ENCODE measurements around the gene SURF4. TPM values are rescaled to one million over a fixed set of nuclear protein-coding genes. Genes with fewer than 3 reads are reported as not detected.
A peak's percentile ranks its signal among the peaks of the same experiment; 100 is the strongest.

SURF4 gene
- total and polyA plus RNA-seq, 3 experiments from 2014 or later: 202 to 250 (median 239) TPM

DNA sequence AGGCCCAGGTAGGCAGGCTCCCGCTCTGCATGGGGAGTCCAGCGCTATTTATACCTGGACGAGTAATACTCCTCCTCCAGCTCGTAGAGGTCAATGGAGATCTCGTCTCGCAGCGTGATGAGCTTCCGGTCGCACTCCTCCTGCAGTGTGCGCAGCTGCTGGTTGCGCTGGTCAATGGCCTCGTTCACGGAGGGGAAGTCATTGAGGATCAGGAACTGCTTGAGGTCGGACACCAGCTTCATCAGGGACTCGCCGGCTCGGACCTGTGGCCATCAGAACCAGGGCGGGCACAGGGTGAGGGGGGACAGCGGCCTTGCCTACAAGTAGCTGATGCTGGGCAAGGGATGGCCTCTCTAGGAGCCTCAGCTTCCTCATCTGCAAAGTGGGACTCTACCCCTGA, 31.8 kb downstream of the SURF4 start:
- Histone ChIP-seq H3K27me3 (ENCODE audit: insufficient read depth, low read length, poor library complexity, severe bottlenecking) (no peaks in the 10 kb centered on the region), H3K36me3 (ENCODE audit: insufficient read depth, low read length) (peaks cover 22% of the 10 kb centered on the region), H3K27ac (ENCODE audit: low read depth, low read length) (no peak overlapping the region), H3K4me3 (ENCODE audit: low read length) (no peak overlapping the region), H3K4me1 (ENCODE audit: insufficient read depth, low read length) (peaks cover 33% of the 10 kb centered on the region), H3K9me3 (ENCODE audit: low read length) (no peaks in the 10 kb centered on the region)
- no peak overlapping the region for H3K4me3 Mint-ChIP-seq
- POLR2A ChIA-PET: no interaction called here
- peaks cover 1 to 83% (median 8%) of the 10 kb centered on the region in 3 donors for H3K36me3 Mint-ChIP-seq
- H3K9me3 Mint-ChIP-seq: no peaks in the 10 kb centered on the region
- DNase-seq: no peak
- peaks cover 0 to 3% of the 10 kb centered on the region in 2 donors for H3K27me3 Mint-ChIP-seq
- CTCF ChIA-PET: interaction anchor here (1.8 kb wide), 1 partner anchor 13 kb away, joined by 4 read pairs; the partner anchor contains the start of genes SURF1 and SURF2
- H3K27ac Mint-ChIP-seq: no peak overlapping the region
- peaks cover 43 to 51% (median 49%) of the 10 kb centered on the region in 3 donors for H3K4me1 Mint-ChIP-seq

DNA sequence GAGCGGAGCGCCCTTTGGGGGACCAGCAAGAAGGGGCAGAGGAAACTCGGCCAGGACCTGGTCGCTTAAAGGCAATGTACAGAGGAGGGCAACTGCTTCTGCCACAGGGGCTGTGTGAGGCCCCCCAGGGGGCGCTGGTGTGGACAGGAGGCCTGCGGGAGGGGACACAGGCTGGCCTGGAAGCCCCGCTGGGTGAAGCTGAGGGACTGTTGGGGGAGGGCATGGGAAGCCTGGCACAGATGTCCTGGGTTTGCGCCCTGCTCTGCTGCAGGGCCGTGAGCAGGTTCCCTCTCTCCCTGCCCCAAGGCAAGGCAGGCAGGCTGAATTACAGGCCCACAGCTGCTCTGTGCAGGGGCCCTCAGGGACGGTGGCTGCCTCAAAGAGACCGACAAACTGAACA, 33.3 kb downstream of the SURF4 start:
- H3K36me3 Mint-ChIP-seq: peaks cover 0 to 74% (median 8%) of the 10 kb centered on the region in 3 donors
- H3K27ac ChIP-seq (ENCODE audit: low read depth, low read length): no peak overlapping the region
- H3K27me3 ChIP-seq (ENCODE audit: insufficient read depth, low read length, poor library complexity, severe bottlenecking): no peaks in the 10 kb centered on the region
- ChIA-PET CTCF (interaction anchor here (1.1 to 1.6 kb wide), 3 partner anchors 13 to 73 kb away, joined by 3 to 4 read pairs (median 3); no protein-coding TSS in a partner anchor), POLR2A (no interaction called here)
- H3K9me3 ChIP-seq (ENCODE audit: low read length): no peaks in the 10 kb centered on the region
- H3K27me3 Mint-ChIP-seq: peaks cover 0 to 2% of the 10 kb centered on the region in 2 donors
- peaks cover 20% of the 10 kb centered on the region for H3K36me3 ChIP-seq (ENCODE audit: insufficient read depth, low read length)
- no peak overlapping the region for H3K27ac Mint-ChIP-seq
- H3K4me1 ChIP-seq (ENCODE audit: insufficient read depth, low read length): peaks cover 28% of the 10 kb centered on the region
- H3K4me3 Mint-ChIP-seq: no peak overlapping the region
- H3K9me3 Mint-ChIP-seq: no peaks in the 10 kb centered on the region
- no peak for DNase-seq
- no peak overlapping the region for H3K4me3 ChIP-seq (ENCODE audit: low read length)
- peaks cover 32 to 39% (median 38%) of the 10 kb centered on the region in 3 donors for H3K4me1 Mint-ChIP-seq

DNA sequence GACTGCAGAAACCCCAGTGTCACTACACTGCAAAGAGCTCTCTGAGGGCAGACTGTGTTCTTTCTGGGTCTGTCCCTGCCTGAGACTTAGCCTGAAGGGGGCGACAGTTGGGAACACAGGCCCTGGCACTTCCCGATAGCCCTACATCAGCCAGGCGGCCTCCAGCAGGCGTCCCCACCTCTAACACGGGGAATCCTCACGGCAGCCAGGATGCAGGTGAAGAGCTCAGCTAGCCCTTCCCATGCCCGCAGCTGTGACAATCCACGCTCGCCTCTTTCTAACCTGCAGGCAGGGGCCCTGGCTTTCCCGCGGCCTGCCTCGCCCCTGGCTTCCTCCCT, 33.8 kb downstream of the SURF4 start:
- POLR2A ChIA-PET: no interaction called here
- CTCF ChIA-PET: interaction anchor here (1.1 to 1.6 kb wide), 2 partner anchors 12 to 74 kb away, joined by 3 to 4 read pairs; no protein-coding TSS in a partner anchor
- Mint-ChIP-seq H3K27ac (peak overlapping the region in 3 of 8 donors; percentile 6 to 85 (median 47)), H3K36me3 (peaks cover 0 to 73% (median 8%) of the 10 kb centered on the region in 3 donors), H3K4me3 (peak overlapping the region in 2 of 7 donors; percentile 30 to 73), H3K4me1 (peaks cover 29 to 37% (median 37%) of the 10 kb centered on the region in 3 donors), H3K27me3 (peaks cover 0 to 1% of the 10 kb centered on the region in 2 donors), H3K9me3 (no peaks in the 10 kb centered on the region)
- DNase-seq: no peak
- Histone ChIP-seq H3K27ac (ENCODE audit: low read depth, low read length) (no peak overlapping the region), H3K4me1 (ENCODE audit: insufficient read depth, low read length) (peaks cover 28% of the 10 kb centered on the region), H3K36me3 (ENCODE audit: insufficient read depth, low read length) (peaks cover 20% of the 10 kb centered on the region), H3K27me3 (ENCODE audit: insufficient read depth, low read length, poor library complexity, severe bottlenecking) (no peaks in the 10 kb centered on the region), H3K9me3 (ENCODE audit: low read length) (no peaks in the 10 kb centered on the region), H3K4me3 (ENCODE audit: low read length) (no peak overlapping the region)

DNA sequence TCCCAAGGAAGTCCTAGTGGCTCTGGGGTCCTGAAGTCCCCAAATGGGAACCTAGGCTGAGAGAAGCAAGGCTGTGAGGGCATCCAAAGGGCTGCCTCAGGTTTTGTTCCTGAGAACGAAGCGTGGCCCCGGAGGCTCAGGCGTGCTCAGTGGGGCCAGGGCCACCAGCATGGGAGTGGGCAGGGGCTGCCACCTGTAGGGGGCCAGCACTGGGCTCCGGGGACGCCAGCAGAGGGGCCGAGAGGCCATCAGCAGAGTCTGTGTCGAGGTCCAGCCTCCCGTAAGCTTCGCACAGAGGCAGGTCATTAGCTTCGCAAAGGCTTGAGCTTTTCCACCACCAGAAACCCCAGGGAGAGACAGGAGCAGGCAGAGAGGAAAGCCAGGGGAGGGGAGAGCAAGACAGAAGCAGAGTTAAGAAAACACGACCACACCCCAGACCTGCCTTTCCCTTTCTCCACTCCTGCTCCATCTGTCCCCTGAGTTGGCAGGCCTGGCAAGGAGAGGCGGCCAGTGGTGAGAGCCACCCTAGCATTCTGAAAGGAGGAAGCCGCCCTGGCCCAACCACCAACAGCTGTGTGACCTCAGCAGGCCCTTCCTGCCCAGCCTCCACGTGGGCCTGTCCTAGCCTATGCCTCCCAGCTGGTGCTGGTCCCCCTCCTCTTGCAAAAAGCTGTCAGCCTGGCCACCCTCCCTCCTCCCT, 34.3 kb downstream of the SURF4 start:
- Mint-ChIP-seq H3K36me3 (peaks cover 0 to 71% (median 8%) of the 10 kb centered on the region in 3 donors), H3K27ac (peak overlapping the region in 2 of 8 donors; percentile 47 to 85), H3K27me3 (no peaks in the 10 kb centered on the region), H3K9me3 (no peaks in the 10 kb centered on the region), H3K4me1 (peaks cover 24 to 34% (median 33%) of the 10 kb centered on the region in 3 donors), H3K4me3 (no peak overlapping the region)
- no peaks in the 10 kb centered on the region for H3K9me3 ChIP-seq (ENCODE audit: low read length)
- H3K27me3 ChIP-seq (ENCODE audit: insufficient read depth, low read length, poor library complexity, severe bottlenecking): no peaks in the 10 kb centered on the region
- POLR2A ChIA-PET: no interaction called here
- H3K27ac ChIP-seq (ENCODE audit: low read depth, low read length): no peak overlapping the region
- H3K4me1 ChIP-seq (ENCODE audit: insufficient read depth, low read length): peaks cover 25% of the 10 kb centered on the region
- peaks cover 20% of the 10 kb centered on the region for H3K36me3 ChIP-seq (ENCODE audit: insufficient read depth, low read length)
- H3K4me3 ChIP-seq (ENCODE audit: low read length): no peak overlapping the region
- CTCF ChIA-PET: interaction anchor here (1.1 to 1.6 kb wide), 2 partner anchors 12 to 74 kb away, joined by 3 to 4 read pairs; no protein-coding TSS in a partner anchor
- no peak for DNase-seq

GRCh38 chr9:133340916-133341315, 34.9 kb downstream of the SURF4 start:
- CTCF ChIA-PET: interaction anchor here (1.6 kb wide), 1 partner anchor 11 kb away, joined by 4 read pairs; no protein-coding TSS in a partner anchor
- H3K9me3 Mint-ChIP-seq: no peaks in the 10 kb centered on the region
- H3K4me3 Mint-ChIP-seq: no peak overlapping the region
- no peaks in the 10 kb centered on the region for H3K27me3 ChIP-seq (ENCODE audit: insufficient read depth, low read length, poor library complexity, severe bottlenecking)
- peaks cover 27 to 34% (median 33%) of the 10 kb centered on the region in 3 donors for H3K4me1 Mint-ChIP-seq
- H3K27ac Mint-ChIP-seq: peak overlapping the region in 6 of 8 donors; percentile 11 to 85 (median 66)
- H3K9me3 ChIP-seq (ENCODE audit: low read length): no peaks in the 10 kb centered on the region
- H3K27me3 Mint-ChIP-seq: no peaks in the 10 kb centered on the region
- H3K36me3 ChIP-seq (ENCODE audit: insufficient read depth, low read length): peaks cover 20% of the 10 kb centered on the region
- POLR2A ChIA-PET: no interaction called here
- peaks cover 23% of the 10 kb centered on the region for H3K4me1 ChIP-seq (ENCODE audit: insufficient read depth, low read length)
- DNase-seq: no peak
- no peak overlapping the region for H3K4me3 ChIP-seq (ENCODE audit: low read length)
- H3K27ac ChIP-seq (ENCODE audit: low read depth, low read length): no peak overlapping the region
- peaks cover 0 to 67% (median 8%) of the 10 kb centered on the region in 3 donors for H3K36me3 Mint-ChIP-seq

DNA sequence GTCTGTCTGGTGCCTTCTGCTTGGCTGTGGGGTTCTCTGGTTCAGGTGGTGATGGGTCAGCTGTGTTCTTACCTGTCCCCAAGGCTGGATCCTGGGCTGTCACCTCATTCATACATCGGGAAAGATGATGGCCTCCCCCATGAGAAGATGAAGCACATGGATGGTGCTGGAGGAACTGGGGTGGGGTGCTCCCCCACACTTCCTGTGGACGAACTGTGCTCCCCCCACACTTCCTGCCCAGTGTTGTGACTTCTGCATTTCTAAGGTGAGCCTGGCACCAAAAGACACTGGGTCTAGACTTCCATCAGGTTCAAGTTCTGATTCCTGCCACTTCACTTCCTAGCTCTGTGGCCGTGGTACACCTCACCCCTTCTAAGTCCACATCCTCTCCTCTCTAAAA, 35.6 kb downstream of the SURF4 start:
- Histone ChIP-seq H3K4me1 (ENCODE audit: insufficient read depth, low read length) (peaks cover 23% of the 10 kb centered on the region), H3K9me3 (ENCODE audit: low read length) (no peaks in the 10 kb centered on the region), H3K27me3 (ENCODE audit: insufficient read depth, low read length, poor library complexity, severe bottlenecking) (no peaks in the 10 kb centered on the region), H3K36me3 (ENCODE audit: insufficient read depth, low read length) (peaks cover 20% of the 10 kb centered on the region), H3K27ac (ENCODE audit: low read depth, low read length) (no peak overlapping the region), H3K4me3 (ENCODE audit: low read length) (no peak overlapping the region)
- ChIA-PET POLR2A (interaction anchor here (1.4 kb wide), 1 partner anchor 8 kb away, joined by 6 read pairs; the partner anchor contains the start of genes MED22 and RPL7A), CTCF (interaction anchor here (1.7 kb wide), 1 partner anchor 146 kb away, joined by 5 read pairs; no protein-coding TSS in a partner anchor)
- no peaks in the 10 kb centered on the region for H3K9me3 Mint-ChIP-seq
- H3K27me3 Mint-ChIP-seq: no peaks in the 10 kb centered on the region
- peaks cover 30 to 40% (median 38%) of the 10 kb centered on the region in 3 donors for H3K4me1 Mint-ChIP-seq
- H3K4me3 Mint-ChIP-seq: peak overlapping the region in 3 of 7 donors; percentile 24 to 38 (median 29)
- no peak for DNase-seq
- peak overlapping the region in 5 of 8 donors; percentile 11 to 85 (median 67) for H3K27ac Mint-ChIP-seq
- peaks cover 0 to 68% (median 8%) of the 10 kb centered on the region in 3 donors for H3K36me3 Mint-ChIP-seq

DNA sequence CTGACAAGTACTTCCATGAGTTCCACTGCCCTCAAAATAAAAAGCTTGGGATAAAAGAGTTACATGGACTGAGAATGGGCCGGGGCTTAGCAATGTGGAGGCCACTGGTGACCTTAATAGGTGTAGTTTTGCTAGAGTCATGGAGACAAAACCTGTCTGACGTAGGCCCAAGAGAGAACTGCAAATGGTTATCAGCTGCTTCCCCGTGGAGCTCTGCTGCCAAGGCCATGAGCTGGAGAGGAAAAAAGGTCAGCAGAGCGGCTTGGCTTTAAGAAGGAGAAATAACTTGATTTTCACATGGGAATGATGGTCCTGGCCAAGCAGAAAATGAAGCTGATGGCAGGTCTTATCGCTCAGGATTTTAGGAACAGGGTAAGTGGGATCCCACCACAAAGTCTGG, 36.2 kb downstream of the SURF4 start:
- Mint-ChIP-seq H3K9me3 (no peaks in the 10 kb centered on the region), H3K4me3 (peak overlapping the region in 2 of 7 donors; percentile 35 to 70), H3K27ac (peak overlapping the region in 5 of 8 donors; percentile 23 to 91 (median 68)), H3K27me3 (no peaks in the 10 kb centered on the region), H3K36me3 (peaks cover 0 to 63% (median 8%) of the 10 kb centered on the region in 3 donors), H3K4me1 (peaks cover 33 to 46% (median 41%) of the 10 kb centered on the region in 3 donors)
- H3K27me3 ChIP-seq (ENCODE audit: insufficient read depth, low read length, poor library complexity, severe bottlenecking): no peaks in the 10 kb centered on the region
- no peak for DNase-seq
- H3K9me3 ChIP-seq (ENCODE audit: low read length): no peaks in the 10 kb centered on the region
- CTCF ChIA-PET: interaction anchor here (1.1 to 1.7 kb wide), 2 partner anchors 34 to 147 kb away, joined by 3 to 5 read pairs; no protein-coding TSS in a partner anchor
- no peak overlapping the region for H3K4me3 ChIP-seq (ENCODE audit: low read length)
- no peak overlapping the region for H3K27ac ChIP-seq (ENCODE audit: low read depth, low read length)
- peaks cover 29% of the 10 kb centered on the region for H3K4me1 ChIP-seq (ENCODE audit: insufficient read depth, low read length)
- POLR2A ChIA-PET: interaction anchor here (1.4 kb wide), 1 partner anchor 8 kb away, joined by 6 read pairs; the partner anchor contains the start of genes MED22 and RPL7A
- peaks cover 23% of the 10 kb centered on the region for H3K36me3 ChIP-seq (ENCODE audit: insufficient read depth, low read length)

All from CD8-positive, alpha-beta memory T cell (primary cell).